Suprapubic skin (tissue), 4 donors: ENCODE results near the gene CDHR5. TPM values are rescaled to one million over a fixed set of nuclear protein-coding genes. Genes with fewer than 3 reads are reported as not detected.
A peak's percentile ranks its signal among the peaks of the same experiment; 100 is the strongest.

Experiments
- DNase-seq, 2 donors: peaks; one replicate each; pipeline ENCODE4 v3.0.0-alpha.2; 2019; ENCODE audit warnings: low spot score in 2 of 2
- H3K27ac ChIP-seq: fragments of 200-600 bp; sonication (generic); one replicate; pipeline ENCODE4 v1.5.1; 2019
- H3K27me3 ChIP-seq: fragments of 200-600 bp; sonication (generic); one replicate; pipeline ENCODE4 v1.5.1; 2019
- H3K36me3 ChIP-seq: fragments of 200-600 bp; sonication (generic); one replicate; pipeline ENCODE4 v1.5.1; 2019
- H3K4me1 ChIP-seq: fragments of 200-600 bp; sonication (generic); one replicate; pipeline ENCODE4 v1.5.1; 2019
- H3K4me3 ChIP-seq: fragments of 200-600 bp; sonication (generic); one replicate; pipeline ENCODE4 v1.5.1; 2019; ENCODE audit warnings: mild to moderate bottlenecking
- H3K9me3 ChIP-seq: fragments of 200-600 bp; sonication (generic); one replicate; pipeline ENCODE4 v1.5.1; 2019
- CTCF ChIP-seq, 2 donors: fragments of 200-600 bp in 1 of 2; fragments of 450-650 bp in 1 of 2; sonication (generic) in 1 of 2; IDR thresholded peaks; one replicate each; pipeline ENCODE4 v1.5.1; 2016 to 2019; ENCODE audit warnings: antibody characterized with exemption in 2 of 2, mild to moderate bottlenecking in 1 of 2, moderate library complexity in 1 of 2
- EP300 ChIP-seq: sonication (generic); formaldehyde crosslinking; IDR thresholded peaks from one replicate; pipeline ENCODE4 v1.6.1; 2017; ENCODE audit warnings: antibody characterized with exemption
- POLR2A ChIP-seq, 2 donors: fragments of 450-650 bp; IDR thresholded peaks; one replicate each; pipeline ENCODE4 v1.6.1; 2017; ENCODE audit warnings: antibody characterized with exemption in 2 of 2, mild to moderate bottlenecking in 2 of 2, moderate library complexity in 2 of 2
- POLR2AphosphoS5 ChIP-seq, 3 donors: sonication (generic); formaldehyde crosslinking; IDR thresholded peaks; one replicate each; pipeline ENCODE4 v1.6.1; 2017; ENCODE audit warnings: antibody characterized with exemption in 3 of 3
- WGBS: methylation state at CpG from one replicate; pipeline ENCODE4 v1.1.5; 2018; 5-methylcytosine and 5-hydroxymethylcytosine counted together
- total RNA-seq, 4 donors: library from RNA; depleted of rRNA; stranded (reverse); fragments of >200 nt; gene quantifications; one replicate each; pipeline ENCODE4 v1.1.0, GENCODE V29; 2016

CDHR5 gene
- total RNA-seq, 4 donors from 2014 or later = 0.53 to 1.1 TPM; not detected in 2

GRCh38 chr11:607020-607780, 17.6 kb downstream of the CDHR5 start:
- DNase-seq = no peak
- H3K9me3 ChIP-seq = no peaks in the 10 kb centered on the region
- peaks cover 28% of the 10 kb centered on the region for H3K4me1 ChIP-seq
- 86% methylated on average over 14 of the region's 35 CpGs for WGBS
- H3K27ac ChIP-seq = no peak overlapping the region
- TF ChIP-seq POLR2AphosphoS5 (IDR thresholded peaks at IDR 0.05) (no peak), CTCF (IDR thresholded peaks at IDR 0.05) (no peak), EP300 (no peak), POLR2A (IDR thresholded peaks at IDR 0.05) (no peak)
- H3K27me3 ChIP-seq = no peaks in the 10 kb centered on the region
- H3K4me3 ChIP-seq = no peak overlapping the region
- peaks cover 99% of the 10 kb centered on the region for H3K36me3 ChIP-seq

DNA sequence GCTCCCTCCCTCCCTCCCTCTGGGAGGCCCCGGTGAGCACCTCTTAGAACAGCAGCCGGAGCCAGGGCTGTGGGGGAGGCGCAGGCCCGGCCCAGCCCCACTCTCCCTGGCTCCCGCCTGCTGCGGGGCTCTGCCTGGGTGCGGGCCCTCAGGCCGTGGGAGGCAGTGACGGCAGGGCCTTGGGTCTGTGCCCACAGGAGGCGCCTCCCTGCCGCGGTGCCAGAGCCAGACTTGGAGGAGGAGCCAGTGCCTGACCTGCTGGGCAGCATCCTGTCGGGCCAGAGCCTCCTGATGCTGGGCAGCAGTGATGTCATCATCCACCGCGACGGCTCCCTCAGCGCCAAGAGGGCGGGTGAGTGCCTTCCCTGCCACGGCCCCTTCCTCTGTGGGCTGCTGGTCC, 18.5 kb downstream of the CDHR5 start:
- Histone ChIP-seq H3K27ac (no peak overlapping the region), H3K27me3 (no peaks in the 10 kb centered on the region), H3K9me3 (no peaks in the 10 kb centered on the region), H3K4me3 (no peak overlapping the region), H3K36me3 (peaks cover 99% of the 10 kb centered on the region), H3K4me1 (peaks cover 20% of the 10 kb centered on the region)
- peak in 1 of 2 donors; percentile 69 for DNase-seq
- no peak for TF ChIP-seq CTCF (IDR thresholded peaks at IDR 0.05)
- no peak for TF ChIP-seq EP300
- TF ChIP-seq POLR2A (IDR thresholded peaks at IDR 0.05) = no peak
- no peak for TF ChIP-seq POLR2AphosphoS5 (IDR thresholded peaks at IDR 0.05)
- WGBS = 50% methylated on average over 13 of the region's 19 CpGs

- WGBS = 93% methylated on average over 9 of the region's 33 CpGs
- H3K4me1 ChIP-seq = peaks cover 15% of the 10 kb centered on the region
- H3K9me3 ChIP-seq = no peaks in the 10 kb centered on the region
- DNase-seq = no peak
- H3K36me3 ChIP-seq = peaks cover 98% of the 10 kb centered on the region
- no peak overlapping the region for H3K27ac ChIP-seq
- H3K27me3 ChIP-seq = no peaks in the 10 kb centered on the region
- no peak for TF ChIP-seq POLR2AphosphoS5 (IDR thresholded peaks at IDR 0.05)
- no peak for TF ChIP-seq CTCF (IDR thresholded peaks at IDR 0.05)
- TF ChIP-seq POLR2A (IDR thresholded peaks at IDR 0.05) = no peak
- no peak for TF ChIP-seq EP300
- H3K4me3 ChIP-seq = no peak overlapping the region
Observed at GRCh38 chr11:605286-606129, 19.2 kb downstream of the CDHR5 start.

- 91% methylated on average over 13 of the region's 13 CpGs for WGBS
- no peaks in the 10 kb centered on the region for H3K9me3 ChIP-seq
- H3K4me3 ChIP-seq = no peak overlapping the region
- peaks cover 15% of the 10 kb centered on the region for H3K4me1 ChIP-seq
- no peak overlapping the region for H3K27ac ChIP-seq
- H3K27me3 ChIP-seq = no peaks in the 10 kb centered on the region
- DNase-seq = no peak
- peaks cover 97% of the 10 kb centered on the region for H3K36me3 ChIP-seq
- no peak for TF ChIP-seq EP300
- no peak for TF ChIP-seq POLR2AphosphoS5 (IDR thresholded peaks at IDR 0.05)
- no peak for TF ChIP-seq CTCF (IDR thresholded peaks at IDR 0.05)
- TF ChIP-seq POLR2A (IDR thresholded peaks at IDR 0.05) = no peak
Observed at GRCh38 chr11:603154-603553, 21.6 kb downstream of the CDHR5 start.
